Immature natural killer cell (primary cell): ENCODE data around the gene PRRT1B. TPM values are rescaled to one million over a fixed set of nuclear protein-coding genes. Genes with fewer than 3 reads are reported as not detected.
"Not testable (repeated sequence)": the region's sequence is repeated elsewhere in the genome, so short reads cannot be mapped to it uniquely, and the experiment has no call there.

Experiments used
- DNase-seq, 3 donors: peaks; one replicate each; pipeline ENCODE4 v3.0.0; 2022; ENCODE audit warnings: mixed read lengths in 1 of 3
- H3K27ac Mint-ChIP-seq, 6 donors: one replicate each; pipeline ENCODE4 v1.8.0; 2020; ENCODE audit warnings: mixed read lengths in 6 of 6, mild to moderate bottlenecking in 5 of 6, inconsistent platforms in 4 of 6, moderate library complexity in 3 of 6
- H3K27me3 Mint-ChIP-seq, 3 donors: one replicate each; pipeline ENCODE4 v1.8.0; 2020 to 2021; ENCODE audit warnings: low read depth in 3 of 3, mild to moderate bottlenecking in 3 of 3, mixed read lengths in 3 of 3, moderate library complexity in 3 of 3, inconsistent platforms in 1 of 3
- H3K36me3 Mint-ChIP-seq, 3 donors: one replicate each; pipeline ENCODE4 v1.8.0; 2020; ENCODE audit warnings: mixed read lengths in 3 of 3, inconsistent platforms in 2 of 3, mild to moderate bottlenecking in 2 of 3
- H3K4me1 Mint-ChIP-seq, 2 donors: one replicate each; pipeline ENCODE4 v1.8.0; 2020; ENCODE audit warnings: inconsistent platforms in 2 of 2, mild to moderate bottlenecking in 2 of 2, mixed read lengths in 2 of 2, moderate library complexity in 1 of 2
- H3K4me3 Mint-ChIP-seq, 5 donors: one replicate each; pipeline ENCODE4 v1.8.0; 2020; ENCODE audit warnings: mild to moderate bottlenecking in 5 of 5, mixed read lengths in 5 of 5, inconsistent platforms in 3 of 5, moderate library complexity in 3 of 5
- H3K9me3 Mint-ChIP-seq, 6 donors: one replicate each; pipeline ENCODE4 v1.8.0; 2020; ENCODE audit warnings: mild to moderate bottlenecking in 6 of 6, mixed read lengths in 6 of 6, inconsistent platforms in 4 of 6, moderate library complexity in 3 of 6
- polyA plus RNA-seq, 3 donors: library from polyadenylated mRNA; unstranded; fragments of 300-500 nt; fragmentation: Illumina TruSeq; gene quantifications; one replicate each; pipeline ENCODE4 v1.2.3, GENCODE V29; 2021

PRRT1B gene
- polyA plus RNA-seq, 3 donors from 2014 or later: not detected

DNA sequence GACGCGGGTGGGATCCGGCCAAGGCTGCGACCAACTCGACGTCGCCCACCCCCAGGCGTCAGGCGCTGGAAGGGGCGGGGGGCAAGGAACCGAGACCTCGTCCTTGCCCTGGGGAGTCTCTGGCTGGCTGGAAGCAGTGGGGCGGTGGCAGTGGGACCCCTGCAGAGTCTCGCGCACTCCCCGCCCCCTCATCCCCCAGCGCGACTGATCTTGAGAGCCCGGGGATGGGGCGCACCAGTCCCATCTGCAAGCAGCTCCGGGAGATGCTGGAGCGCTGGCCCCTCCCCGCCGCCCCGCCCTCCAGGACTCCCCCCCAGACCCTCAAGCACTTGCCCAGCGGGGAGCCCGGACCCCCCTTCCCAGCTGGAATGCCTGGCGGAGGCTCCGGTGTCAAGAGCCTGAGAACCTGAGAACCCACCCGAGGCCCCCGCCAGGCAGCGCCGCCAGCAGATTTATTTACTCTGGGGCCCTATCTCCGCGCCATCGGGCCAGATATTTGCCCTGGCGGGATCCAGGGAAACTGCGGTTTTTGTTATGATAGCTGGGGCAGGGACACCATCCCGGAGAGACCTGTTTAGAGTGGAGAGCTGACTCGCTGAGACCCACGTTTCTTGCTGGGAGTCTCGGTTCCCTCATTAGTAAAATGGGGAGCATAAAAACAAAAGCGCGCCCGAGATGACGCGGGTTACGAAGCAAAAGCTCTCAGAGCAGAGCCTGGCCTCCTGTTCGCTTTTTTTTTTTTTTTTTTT is 1.2 kb downstream of the PRRT1B start:
- peaks cover 5 to 23% (median 16%) of the 10 kb centered on the region in 6 donors for H3K9me3 Mint-ChIP-seq
- H3K27me3 Mint-ChIP-seq: peaks cover 19 to 41% (median 39%) of the 10 kb centered on the region in 3 donors
- H3K4me1 Mint-ChIP-seq: peaks cover 0 to 12% of the 10 kb centered on the region in 2 donors
- peak overlapping the region; percentile 55 to 68 (median 57) for H3K4me3 Mint-ChIP-seq
- H3K27ac Mint-ChIP-seq: no peak overlapping the region
- DNase-seq: no peak
- peaks cover 5 to 8% (median 8%) of the 10 kb centered on the region in 3 donors for H3K36me3 Mint-ChIP-seq

DNA sequence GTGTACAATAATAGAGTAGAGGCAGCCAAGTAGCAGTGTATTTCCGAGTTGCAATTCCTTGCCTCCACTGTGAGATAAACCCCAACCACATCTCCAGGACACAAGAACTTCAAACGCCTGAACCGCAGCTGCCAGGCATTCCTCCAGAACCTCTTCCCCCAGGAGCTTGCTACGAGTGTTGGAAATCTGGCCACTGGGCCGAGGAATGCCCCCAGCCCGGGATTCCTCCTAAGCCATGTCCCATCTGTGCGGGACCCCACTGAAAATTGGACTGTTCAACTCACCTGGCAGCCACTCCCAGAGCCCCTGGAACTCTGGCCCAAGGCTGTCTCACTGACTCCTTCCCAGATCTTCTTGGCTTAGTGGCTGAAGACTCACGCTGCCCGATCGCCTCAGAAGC is 3.9 kb downstream of the PRRT1B start:
- Mint-ChIP-seq H3K27me3 (peaks cover 22 to 49% (median 42%) of the 10 kb centered on the region in 3 donors), H3K4me1 (peaks cover 0 to 12% of the 10 kb centered on the region in 2 donors), H3K4me3 (peak overlapping the region in 1 of 5 donors; percentile 25)
- not testable (repeated sequence) for H3K27ac Mint-ChIP-seq, DNase-seq, H3K36me3 Mint-ChIP-seq, H3K9me3 Mint-ChIP-seq

DNA sequence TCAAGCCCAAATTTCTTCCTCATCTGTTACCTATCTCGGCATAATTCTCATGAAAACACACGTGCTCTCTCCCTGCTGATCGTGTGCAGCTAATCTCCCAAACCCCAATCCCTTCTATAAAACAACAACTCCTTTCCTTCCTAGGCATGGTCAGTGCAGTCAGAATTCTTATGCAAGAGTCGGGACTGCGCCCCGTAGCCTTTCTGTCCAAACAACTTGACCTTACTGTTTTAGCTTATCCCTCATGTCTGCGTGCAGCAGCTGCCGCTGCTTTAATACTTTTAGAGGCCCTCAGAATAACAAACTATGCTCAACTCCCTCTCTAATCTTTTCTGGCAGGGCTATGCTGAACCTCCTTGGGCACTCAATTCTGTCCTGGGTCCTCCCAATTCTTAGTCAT is 5.1 kb downstream of the PRRT1B start:
- peaks cover 22 to 51% (median 43%) of the 10 kb centered on the region in 3 donors for H3K27me3 Mint-ChIP-seq
- H3K4me1 Mint-ChIP-seq: peaks cover 0 to 14% of the 10 kb centered on the region in 2 donors
- DNase-seq, H3K4me3 Mint-ChIP-seq, H3K27ac Mint-ChIP-seq, H3K9me3 Mint-ChIP-seq, H3K36me3 Mint-ChIP-seq: not testable (repeated sequence)

DNA sequence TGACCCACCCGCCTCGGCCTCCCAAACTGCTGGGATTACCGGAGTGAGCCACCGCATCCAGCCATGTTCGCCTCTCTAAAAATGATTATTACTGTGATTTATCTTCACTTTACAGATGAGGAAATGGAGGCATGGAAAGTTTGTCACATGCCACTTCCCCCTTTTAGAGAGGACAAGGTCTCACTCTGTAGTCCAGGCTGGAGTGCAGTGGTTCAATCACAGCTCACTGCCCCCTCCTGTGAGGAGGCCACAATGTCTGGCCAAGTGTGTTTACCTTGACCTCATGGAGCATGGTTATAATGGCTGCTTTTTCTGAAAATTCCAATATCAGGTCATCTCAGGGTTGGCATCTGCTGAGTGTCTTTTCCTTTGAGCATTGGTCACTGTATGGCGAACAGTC is 6.7 kb downstream of the PRRT1B start:
- H3K27me3 Mint-ChIP-seq: peaks cover 24 to 56% (median 48%) of the 10 kb centered on the region in 3 donors
- peaks cover 0 to 11% of the 10 kb centered on the region in 2 donors for H3K4me1 Mint-ChIP-seq
- H3K36me3 Mint-ChIP-seq: peaks cover 0 to 13% (median 0%) of the 10 kb centered on the region in 3 donors
- H3K27ac Mint-ChIP-seq: no peak overlapping the region
- peaks cover 0 to 2% (median 0%) of the 10 kb centered on the region in 6 donors for H3K9me3 Mint-ChIP-seq
- H3K4me3 Mint-ChIP-seq: no peak overlapping the region
- DNase-seq: no peak

DNA sequence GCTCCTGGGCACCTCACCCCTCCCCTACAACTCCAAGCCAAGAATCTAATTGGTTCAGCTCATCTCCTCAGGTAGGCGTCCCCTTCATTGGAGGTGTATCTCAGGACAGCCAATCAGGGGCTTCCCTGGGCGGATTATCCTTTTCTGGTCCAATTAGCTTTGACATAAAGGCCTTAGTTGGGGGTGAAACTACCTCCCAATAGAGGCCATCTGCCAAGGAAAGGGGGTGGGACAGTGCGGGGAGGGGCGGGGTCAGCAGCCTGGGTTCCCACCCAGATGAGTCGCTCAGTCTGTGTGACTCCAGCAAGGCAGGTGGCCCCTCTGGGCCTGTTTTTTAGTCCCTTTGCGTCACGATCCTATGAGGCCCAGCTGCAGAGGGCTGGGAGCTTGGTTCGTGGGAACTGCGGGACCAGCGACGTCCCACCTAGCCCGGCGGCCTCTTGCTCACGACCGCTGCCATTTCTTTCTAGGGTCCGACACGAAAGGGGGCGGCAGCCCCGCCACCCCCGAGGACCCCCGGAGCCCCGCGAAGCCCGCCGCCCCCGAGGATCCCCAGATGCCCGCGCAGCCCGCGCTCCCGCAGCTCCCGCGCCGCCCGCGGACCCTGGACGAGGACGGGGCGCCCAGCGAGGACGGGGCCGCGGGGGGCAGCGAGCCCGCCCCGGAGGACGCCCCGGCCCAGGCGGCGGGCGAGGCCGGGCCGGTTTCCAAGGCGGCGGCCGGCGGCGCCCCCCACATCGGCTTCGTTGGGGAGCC is 8.9 kb downstream of the PRRT1B start:
- no peak for DNase-seq
- peaks cover 0 to 8% (median 0%) of the 10 kb centered on the region in 3 donors for H3K36me3 Mint-ChIP-seq
- no peaks in the 10 kb centered on the region for H3K9me3 Mint-ChIP-seq
- H3K4me1 Mint-ChIP-seq: peaks cover 0 to 3% of the 10 kb centered on the region in 2 donors
- H3K27ac Mint-ChIP-seq: no peak overlapping the region
- H3K4me3 Mint-ChIP-seq: no peak overlapping the region
- peaks cover 13 to 35% (median 32%) of the 10 kb centered on the region in 3 donors for H3K27me3 Mint-ChIP-seq

DNA sequence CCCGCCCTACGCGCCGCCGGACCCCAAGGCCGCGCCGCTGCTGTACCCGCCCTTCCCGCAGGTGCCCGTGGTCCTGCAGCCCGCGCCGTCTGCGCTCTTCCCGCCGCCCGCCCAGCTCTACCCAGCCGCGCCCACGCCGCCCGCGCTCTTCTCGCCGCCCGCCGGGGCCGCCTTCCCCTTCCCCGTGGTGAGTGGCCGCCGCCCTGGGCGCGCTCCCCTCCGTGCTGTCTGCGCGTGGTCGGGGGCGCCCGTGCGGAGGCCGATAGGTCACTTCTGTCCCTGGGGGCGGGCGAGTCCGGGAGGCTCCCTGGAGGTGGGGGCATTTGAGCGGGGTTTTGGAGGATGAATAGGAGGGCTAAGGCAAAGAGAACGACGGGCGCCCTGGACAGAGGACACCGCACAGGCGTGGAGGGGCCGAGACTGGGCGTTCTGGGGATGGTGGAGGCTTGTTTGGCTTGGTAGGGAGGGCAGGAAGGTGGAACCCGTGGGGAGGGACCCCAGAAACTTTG is 9.6 kb downstream of the PRRT1B start:
- no peak for DNase-seq
- H3K36me3 Mint-ChIP-seq: peaks cover 0 to 8% (median 0%) of the 10 kb centered on the region in 3 donors
- peaks cover 0 to 3% of the 10 kb centered on the region in 2 donors for H3K4me1 Mint-ChIP-seq
- H3K27me3 Mint-ChIP-seq: peaks cover 11 to 34% (median 29%) of the 10 kb centered on the region in 3 donors
- no peak overlapping the region for H3K27ac Mint-ChIP-seq
- no peaks in the 10 kb centered on the region for H3K9me3 Mint-ChIP-seq
- peak overlapping the region in 1 of 5 donors; percentile 18 for H3K4me3 Mint-ChIP-seq

DNA sequence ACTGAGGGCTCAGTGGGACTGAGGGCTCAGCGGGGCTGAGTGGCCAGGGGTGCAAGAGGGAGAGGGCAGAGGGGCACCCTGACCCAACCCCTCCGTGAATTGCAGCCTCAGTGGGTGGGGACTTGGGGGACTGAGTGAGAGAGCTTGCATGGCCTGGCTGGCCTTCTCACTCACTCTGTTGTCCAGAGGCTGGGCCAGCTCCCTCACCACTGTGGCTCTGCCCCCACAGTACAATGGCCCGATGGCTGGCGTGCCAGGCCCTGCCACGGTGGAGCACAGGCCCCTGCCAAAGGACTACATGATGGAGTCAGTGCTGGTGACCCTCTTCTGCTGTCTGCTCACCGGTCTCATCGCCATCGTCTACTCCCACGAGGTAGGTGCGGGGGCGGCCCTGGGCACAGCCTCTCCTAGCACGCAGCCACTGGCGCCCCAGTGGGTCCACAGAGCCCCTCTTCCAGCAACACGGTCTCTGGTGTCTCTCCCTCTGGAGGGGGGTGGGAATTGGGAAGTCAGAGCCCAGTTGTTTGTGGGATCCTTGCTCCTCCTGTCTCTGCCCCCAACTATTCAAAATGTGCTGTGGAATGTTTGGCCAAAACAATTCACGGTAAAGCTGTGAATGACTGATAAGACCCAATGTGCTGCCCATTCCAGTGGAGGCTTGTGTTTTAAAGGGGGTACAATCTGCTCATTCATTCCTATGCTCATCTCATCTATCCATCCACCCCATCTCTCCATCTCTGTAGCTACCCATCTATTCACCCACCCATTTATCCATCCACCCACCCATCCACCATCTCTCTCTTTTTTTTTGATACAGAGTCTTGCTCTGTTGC is 10.7 kb downstream of the PRRT1B start:
- peaks cover 0 to 3% of the 10 kb centered on the region in 2 donors for H3K4me1 Mint-ChIP-seq
- peak overlapping the region in 2 of 6 donors; percentile 31 to 51 for H3K27ac Mint-ChIP-seq
- no peaks in the 10 kb centered on the region for H3K9me3 Mint-ChIP-seq
- H3K36me3 Mint-ChIP-seq: peaks cover 0 to 7% (median 0%) of the 10 kb centered on the region in 3 donors
- peaks cover 11 to 27% (median 27%) of the 10 kb centered on the region in 3 donors for H3K27me3 Mint-ChIP-seq
- DNase-seq: no peak
- H3K4me3 Mint-ChIP-seq: no peak overlapping the region

DNA sequence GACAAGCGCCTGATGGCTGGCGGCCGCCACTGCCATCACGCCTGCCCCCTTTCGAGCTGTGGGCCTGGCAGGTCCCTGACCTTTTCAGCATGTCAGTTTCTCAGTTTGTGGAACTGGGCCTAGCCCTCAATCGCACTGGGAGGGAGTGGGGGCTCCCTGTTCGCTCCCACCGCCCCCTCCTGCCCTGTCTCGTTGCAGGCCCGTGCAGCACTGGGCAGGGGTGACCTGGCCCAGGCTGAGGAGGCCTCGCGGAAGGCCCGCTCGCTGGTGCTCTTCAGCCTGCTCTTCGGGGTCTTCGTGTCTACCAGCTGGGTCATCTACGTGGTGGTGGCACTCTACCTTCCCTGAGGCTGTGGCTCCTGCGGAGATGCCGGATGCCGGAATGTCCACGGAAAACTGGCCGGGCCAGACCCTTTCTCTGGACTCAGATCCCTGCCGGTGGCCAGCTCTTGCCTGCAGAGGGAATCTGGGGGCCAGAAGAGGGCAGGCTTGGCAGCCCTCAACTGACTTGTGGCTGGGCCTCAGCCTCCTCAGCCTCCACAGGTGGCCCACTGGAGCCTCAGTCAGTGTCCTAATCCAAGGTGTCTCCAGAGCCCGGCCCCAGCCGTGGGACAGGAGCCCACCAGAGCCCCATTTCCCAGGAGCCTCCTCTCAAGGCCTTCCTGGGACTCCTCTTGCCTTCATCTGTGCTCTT is 12.7 kb downstream of the PRRT1B start:
- Mint-ChIP-seq H3K4me3 (no peak overlapping the region), H3K27ac (no peak overlapping the region), H3K36me3 (peaks cover 0 to 4% (median 0%) of the 10 kb centered on the region in 3 donors), H3K27me3 (peaks cover 8 to 21% (median 19%) of the 10 kb centered on the region in 3 donors), H3K9me3 (peaks cover 0 to 5% (median 0%) of the 10 kb centered on the region in 6 donors), H3K4me1 (peaks cover 0 to 3% of the 10 kb centered on the region in 2 donors)
- no peak for DNase-seq

DNA sequence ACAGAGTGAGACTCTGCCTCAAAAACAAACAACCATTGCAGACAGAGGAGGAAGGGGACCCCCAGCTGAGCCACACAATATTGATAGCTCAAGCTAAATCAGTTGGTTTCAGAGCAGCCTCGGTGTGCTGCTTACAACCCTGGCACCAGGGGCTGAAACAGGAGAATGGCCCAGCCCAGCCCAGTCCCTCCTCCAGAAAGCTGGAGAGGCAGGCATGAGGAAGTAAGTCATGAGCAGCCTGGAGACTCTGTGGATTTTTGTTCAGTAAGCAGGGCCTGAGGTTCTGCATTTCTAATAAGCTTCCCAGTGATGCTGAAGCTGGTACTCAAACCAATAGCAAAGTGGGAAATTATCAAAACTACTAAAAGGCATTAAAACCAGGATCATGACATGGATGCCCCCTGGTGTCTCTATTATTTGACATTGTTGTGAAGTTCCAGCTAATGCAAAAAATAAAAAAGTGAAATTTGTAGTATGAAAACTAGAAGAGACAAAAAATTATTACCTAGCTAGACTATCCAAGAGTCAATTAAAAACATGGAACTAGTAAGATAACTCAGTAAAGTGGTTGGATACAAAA is 14.2 kb downstream of the PRRT1B start:
- Mint-ChIP-seq H3K4me1 (peaks cover 0 to 3% of the 10 kb centered on the region in 2 donors), H3K27ac (no peak overlapping the region), H3K36me3 (peaks cover 0 to 4% (median 0%) of the 10 kb centered on the region in 3 donors), H3K9me3 (peaks cover 0 to 5% (median 0%) of the 10 kb centered on the region in 6 donors), H3K27me3 (peaks cover 8 to 21% (median 14%) of the 10 kb centered on the region in 3 donors), H3K4me3 (no peak overlapping the region)
- DNase-seq: no peak

DNA sequence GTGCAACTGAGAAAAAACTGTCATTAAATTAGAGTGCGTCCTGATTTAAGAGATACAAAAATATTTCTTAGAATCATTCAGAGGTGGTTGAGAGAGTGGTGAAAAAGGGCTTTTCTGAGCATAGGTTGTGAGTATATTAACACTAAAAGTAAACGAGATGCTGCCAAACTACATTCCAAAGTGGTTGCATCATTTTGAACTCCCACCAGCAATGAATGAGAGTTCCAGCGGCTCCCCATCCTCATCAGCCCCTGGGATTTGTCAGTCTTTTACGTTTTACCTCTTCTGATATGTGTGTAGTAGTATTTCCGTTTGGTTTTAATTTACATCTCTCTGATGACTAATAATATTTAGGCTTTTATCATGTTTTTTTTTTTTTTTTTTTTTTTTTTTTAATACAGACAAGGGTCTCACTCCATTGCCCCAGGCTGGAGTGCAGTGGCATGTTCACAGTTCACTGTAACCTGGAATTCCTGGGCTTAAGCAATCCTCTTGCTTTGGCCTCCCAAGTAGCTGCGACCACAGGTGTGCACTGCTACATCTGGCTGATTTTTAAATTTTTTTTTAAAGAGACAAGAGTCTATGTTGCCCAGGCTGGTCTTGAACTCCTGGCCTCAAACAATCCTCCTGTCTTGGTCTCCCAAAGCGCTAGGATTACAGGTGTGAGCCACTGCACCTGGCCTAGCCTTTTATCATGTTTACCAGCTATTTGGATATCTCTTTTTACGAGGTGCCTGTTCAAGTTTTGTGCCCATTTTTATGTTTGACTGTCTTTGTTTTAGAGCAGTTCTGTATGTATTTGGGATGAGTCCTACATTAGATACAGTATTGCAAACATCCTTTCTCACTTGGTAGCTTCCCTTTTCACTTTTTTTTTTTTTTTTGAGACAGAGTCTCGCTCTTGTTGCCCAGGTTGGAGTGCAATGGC is 17.0 kb downstream of the PRRT1B start:
- peaks cover 0 to 5% (median 0%) of the 10 kb centered on the region in 6 donors for H3K9me3 Mint-ChIP-seq
- H3K4me1 Mint-ChIP-seq: no peaks in the 10 kb centered on the region
- no peak overlapping the region for H3K27ac Mint-ChIP-seq
- DNase-seq: no peak
- no peak overlapping the region for H3K4me3 Mint-ChIP-seq
- peaks cover 1 to 9% (median 8%) of the 10 kb centered on the region in 3 donors for H3K27me3 Mint-ChIP-seq
- no peaks in the 10 kb centered on the region for H3K36me3 Mint-ChIP-seq

DNA sequence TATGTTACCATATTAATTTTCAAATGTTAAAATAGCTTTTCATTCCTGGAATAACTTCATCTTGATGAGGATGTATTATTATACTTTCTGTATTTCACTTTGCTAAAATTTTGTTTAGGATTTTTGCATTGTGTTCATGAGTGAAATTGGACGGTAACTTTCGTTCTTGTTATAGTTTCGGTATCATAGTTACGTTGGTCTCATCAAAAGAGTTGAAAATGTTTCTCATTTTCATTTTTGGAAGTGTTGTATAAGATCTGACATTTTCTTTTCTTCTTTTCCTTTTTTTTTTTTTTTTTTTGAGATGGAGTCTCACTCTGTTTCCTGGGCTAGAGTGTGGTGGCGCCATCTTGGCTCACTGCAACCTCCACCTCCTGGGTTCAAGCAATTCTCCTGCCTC is 20.0 kb downstream of the PRRT1B start:
- Mint-ChIP-seq H3K4me1 (no peaks in the 10 kb centered on the region), H3K27me3 (peaks cover 3 to 11% (median 8%) of the 10 kb centered on the region in 3 donors), H3K9me3 (peaks cover 0 to 5% (median 0%) of the 10 kb centered on the region in 6 donors), H3K27ac (no peak overlapping the region), H3K4me3 (no peak overlapping the region), H3K36me3 (peaks cover 3 to 5% (median 4%) of the 10 kb centered on the region in 3 donors)
- DNase-seq: no peak
